Measurements from ENCODE around the gene METTL1.

METTL1 gene

DNA sequence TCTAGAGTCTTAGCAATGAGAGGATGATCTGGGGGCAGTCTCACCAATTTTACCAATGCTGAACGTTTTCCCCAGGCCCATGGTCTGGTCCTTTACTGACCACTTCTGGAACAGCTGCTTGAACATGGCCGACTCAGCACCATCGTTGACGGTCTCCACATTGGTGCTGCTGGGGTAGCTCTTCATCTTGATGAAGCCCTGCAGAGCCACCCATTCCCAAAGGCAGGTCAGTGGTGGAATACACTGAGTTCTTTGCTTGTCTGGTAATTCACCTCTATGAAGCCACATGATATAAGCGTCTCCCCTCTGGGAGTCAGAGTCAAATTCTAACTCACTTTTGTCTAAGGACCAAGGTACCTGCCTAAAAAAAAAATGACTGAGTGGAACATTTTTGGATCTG is 36.4 kb upstream of the METTL1 start:
- no peak overlapping the region for H3K27ac Mint-ChIP-seq
- no peaks in the 10 kb centered on the region for H3K27me3 Mint-ChIP-seq
- H3K4me3 Mint-ChIP-seq, result no peak overlapping the region
- no peak for DNase-seq
- no peaks in the 10 kb centered on the region for H3K9me3 Mint-ChIP-seq
- H3K36me3 Mint-ChIP-seq (ENCODE audit: low read depth), result peaks cover 7% of the 10 kb centered on the region
- H3K4me1 Mint-ChIP-seq, result peaks cover 3% of the 10 kb centered on the region
- ATAC-seq, result no peak

DNA sequence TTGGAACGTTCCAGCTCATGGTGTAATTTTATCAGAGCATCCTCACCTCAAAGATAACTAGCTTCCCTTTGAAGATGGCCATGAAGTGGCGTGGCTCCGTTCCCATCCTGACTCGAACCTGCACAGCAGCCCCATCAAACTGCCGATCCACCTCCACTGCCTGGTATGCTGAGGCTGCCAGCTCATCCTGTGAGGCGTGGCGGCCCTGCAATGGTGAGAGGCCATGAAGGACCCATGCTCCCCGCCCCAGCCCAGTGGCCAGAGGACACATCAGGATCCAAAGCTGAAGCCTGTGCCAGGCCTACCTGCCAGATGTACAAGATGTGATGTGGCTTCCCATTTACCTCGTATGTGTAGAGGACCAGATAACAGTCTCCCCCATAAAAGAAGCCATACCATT is 35.4 kb upstream of the METTL1 start:
- Mint-ChIP-seq H3K27me3 (no peaks in the 10 kb centered on the region), H3K9me3 (no peaks in the 10 kb centered on the region), H3K27ac (no peak overlapping the region), H3K4me3 (no peak overlapping the region), H3K36me3 (ENCODE audit: low read depth) (peaks cover 10% of the 10 kb centered on the region), H3K4me1 (peaks cover 3% of the 10 kb centered on the region)
- ATAC-seq (no peak), DNase-seq (no peak)

DNA sequence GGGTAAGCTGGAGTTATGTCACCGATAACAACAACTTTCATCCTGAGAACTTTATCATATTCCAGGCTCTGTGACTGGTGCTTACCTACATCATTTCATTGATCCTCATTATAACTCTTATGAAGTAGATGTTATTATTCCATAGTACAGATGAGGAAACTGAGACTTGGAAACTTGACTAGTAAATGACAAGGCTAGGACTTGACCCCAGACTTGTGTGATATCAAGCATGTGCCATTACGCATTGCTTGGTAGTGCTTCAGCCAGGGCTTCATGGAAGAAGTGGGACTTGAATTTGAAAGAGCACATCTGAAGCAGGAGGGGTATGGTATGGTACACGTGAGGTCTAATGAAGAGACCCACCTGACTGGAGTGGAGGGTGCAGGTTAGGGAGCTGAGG is 34.8 kb upstream of the METTL1 start:
- no peak for ATAC-seq
- H3K27ac Mint-ChIP-seq, result no peak overlapping the region
- H3K27me3 Mint-ChIP-seq, result no peaks in the 10 kb centered on the region
- H3K36me3 Mint-ChIP-seq (ENCODE audit: low read depth), result peaks cover 10% of the 10 kb centered on the region
- no peak for DNase-seq
- peaks cover 3% of the 10 kb centered on the region for H3K4me1 Mint-ChIP-seq
- H3K9me3 Mint-ChIP-seq, result no peaks in the 10 kb centered on the region
- no peak overlapping the region for H3K4me3 Mint-ChIP-seq

DNA sequence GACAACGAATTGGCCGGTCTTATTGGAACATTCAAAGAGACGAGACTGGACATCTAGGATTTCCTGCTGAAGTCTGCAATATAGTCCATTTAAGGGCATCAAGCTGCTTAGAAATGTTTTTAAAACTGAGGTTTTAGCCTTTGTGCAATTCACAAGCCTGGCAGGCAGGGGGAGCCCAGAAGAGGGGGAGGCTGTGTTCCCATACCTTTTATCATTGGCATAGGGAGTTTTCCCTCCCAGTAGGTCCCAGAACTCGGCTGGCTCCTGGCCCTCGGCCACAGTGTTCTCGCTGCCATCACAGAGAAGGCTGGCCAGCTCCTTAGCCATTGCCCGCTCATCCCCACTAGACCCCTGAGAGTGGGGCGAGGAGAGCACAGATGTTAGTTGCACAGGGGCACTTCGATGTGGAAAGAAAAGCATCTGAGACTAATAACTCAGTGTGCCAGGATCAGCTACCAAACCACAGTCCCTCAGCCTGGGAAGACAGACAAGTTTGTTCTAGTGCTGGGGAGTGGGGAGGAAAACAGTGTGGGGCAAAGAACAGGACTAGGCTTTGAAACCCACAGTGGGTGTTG is 31.5 kb upstream of the METTL1 start:
- ATAC-seq (no peak), DNase-seq (peak; percentile 42)
- no peak overlapping the region for H3K4me3 Mint-ChIP-seq
- peaks cover 3% of the 10 kb centered on the region for H3K4me1 Mint-ChIP-seq
- H3K27ac Mint-ChIP-seq, result no peak overlapping the region
- H3K27me3 Mint-ChIP-seq, result no peaks in the 10 kb centered on the region
- H3K36me3 Mint-ChIP-seq (ENCODE audit: low read depth), result peaks cover 10% of the 10 kb centered on the region
- no peaks in the 10 kb centered on the region for H3K9me3 Mint-ChIP-seq

DNA sequence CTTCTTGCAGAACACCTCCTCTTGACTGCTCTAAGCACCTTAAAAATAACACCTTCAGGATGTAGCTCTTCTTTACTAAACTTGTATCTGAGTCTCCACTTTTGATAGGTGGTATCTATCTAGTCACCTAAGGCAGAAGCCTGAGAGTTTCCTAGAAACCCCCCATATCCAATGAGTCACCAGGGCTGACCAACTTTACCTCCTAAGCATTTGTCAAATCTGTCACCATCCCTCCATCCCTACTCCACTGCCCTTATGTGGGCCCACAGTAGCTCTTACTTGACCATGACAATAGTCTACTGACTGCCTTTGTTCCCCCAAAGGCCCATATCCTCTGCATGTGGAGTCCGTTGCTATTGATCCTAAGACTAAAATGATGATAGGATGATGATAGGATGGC is 30.7 kb upstream of the METTL1 start:
- no peak overlapping the region for H3K27ac Mint-ChIP-seq
- H3K4me3 Mint-ChIP-seq, result no peak overlapping the region
- DNase-seq (no peak), ATAC-seq (no peak)
- peaks cover 10% of the 10 kb centered on the region for H3K36me3 Mint-ChIP-seq (ENCODE audit: low read depth)
- peaks cover 3% of the 10 kb centered on the region for H3K4me1 Mint-ChIP-seq
- no peaks in the 10 kb centered on the region for H3K9me3 Mint-ChIP-seq
- H3K27me3 Mint-ChIP-seq, result no peaks in the 10 kb centered on the region

DNA sequence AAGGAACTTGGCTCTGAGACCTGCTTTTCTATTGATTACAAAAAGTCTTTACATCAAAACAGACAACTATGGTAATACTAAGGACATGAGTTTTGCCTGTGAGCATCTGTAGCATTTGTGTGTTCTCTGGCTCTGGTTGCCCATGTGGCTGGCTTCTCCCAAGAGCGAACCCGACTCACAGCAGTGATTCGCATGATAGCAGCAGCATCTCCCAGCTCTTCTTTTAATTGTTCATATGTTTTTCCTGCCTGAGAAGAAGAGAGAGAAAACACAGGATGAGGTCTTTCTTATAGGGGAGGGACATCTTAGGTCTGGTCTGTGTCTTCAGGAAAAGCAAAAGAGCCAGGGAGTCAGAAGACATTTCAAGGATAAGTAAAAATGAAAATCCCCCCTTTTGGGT is 29.1 kb upstream of the METTL1 start:
- DNase-seq (no peak), ATAC-seq (no peak)
- H3K36me3 Mint-ChIP-seq (ENCODE audit: low read depth), result peaks cover 19% of the 10 kb centered on the region
- H3K4me1 Mint-ChIP-seq, result peaks cover 3% of the 10 kb centered on the region
- peak overlapping the region; percentile 7 for H3K27ac Mint-ChIP-seq
- no peak overlapping the region for H3K4me3 Mint-ChIP-seq
- H3K9me3 Mint-ChIP-seq, result no peaks in the 10 kb centered on the region
- no peaks in the 10 kb centered on the region for H3K27me3 Mint-ChIP-seq

DNA sequence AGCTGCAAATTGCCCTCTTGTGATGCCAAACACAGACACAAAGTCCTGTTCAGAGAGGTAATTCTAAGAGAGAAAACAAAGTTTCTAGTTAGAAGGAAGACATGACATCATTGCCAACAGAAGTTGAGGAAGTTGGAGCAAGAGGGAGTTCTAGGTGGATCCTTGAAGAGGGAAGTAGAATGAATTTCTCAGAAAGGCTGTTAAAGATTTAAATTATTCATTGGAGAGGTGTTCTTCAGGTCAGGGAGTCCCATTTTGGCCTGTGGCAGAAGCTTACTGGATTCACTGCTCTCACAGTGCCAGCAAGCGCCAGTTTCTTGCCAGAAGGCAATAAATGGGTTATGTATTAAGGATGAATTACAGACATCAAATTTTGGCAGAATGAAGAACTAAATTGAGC is 26.0 kb upstream of the METTL1 start:
- Mint-ChIP-seq H3K27me3 (no peaks in the 10 kb centered on the region), H3K9me3 (no peaks in the 10 kb centered on the region), H3K36me3 (ENCODE audit: low read depth) (peaks cover 33% of the 10 kb centered on the region), H3K4me1 (peaks cover 5% of the 10 kb centered on the region), H3K27ac (no peak overlapping the region), H3K4me3 (no peak overlapping the region)
- DNase-seq (no peak), ATAC-seq (no peak)

DNA sequence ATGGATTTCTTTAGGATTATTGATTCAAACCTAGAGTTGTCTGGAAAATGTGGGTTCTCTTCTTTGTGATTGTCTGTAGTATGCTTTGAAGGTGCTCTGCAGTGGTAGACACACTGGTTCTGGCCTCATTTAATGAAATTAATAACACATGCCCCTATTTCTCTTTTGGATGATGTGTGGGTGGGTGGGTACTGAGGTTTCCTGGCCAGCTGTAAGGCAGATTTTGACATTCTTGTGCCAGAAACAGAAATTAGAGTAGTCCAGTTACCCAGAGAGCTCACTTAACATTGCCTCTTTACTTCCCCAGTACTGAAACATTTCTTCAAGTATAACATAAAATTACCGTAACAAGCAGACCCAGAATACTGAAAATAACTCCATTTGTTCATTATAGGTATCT is 25.1 kb upstream of the METTL1 start:
- ATAC-seq (no peak), DNase-seq (no peak)
- Mint-ChIP-seq H3K4me1 (peaks cover 6% of the 10 kb centered on the region), H3K27ac (no peak overlapping the region), H3K27me3 (no peaks in the 10 kb centered on the region), H3K9me3 (no peaks in the 10 kb centered on the region), H3K36me3 (ENCODE audit: low read depth) (peaks cover 34% of the 10 kb centered on the region), H3K4me3 (no peak overlapping the region)

DNA sequence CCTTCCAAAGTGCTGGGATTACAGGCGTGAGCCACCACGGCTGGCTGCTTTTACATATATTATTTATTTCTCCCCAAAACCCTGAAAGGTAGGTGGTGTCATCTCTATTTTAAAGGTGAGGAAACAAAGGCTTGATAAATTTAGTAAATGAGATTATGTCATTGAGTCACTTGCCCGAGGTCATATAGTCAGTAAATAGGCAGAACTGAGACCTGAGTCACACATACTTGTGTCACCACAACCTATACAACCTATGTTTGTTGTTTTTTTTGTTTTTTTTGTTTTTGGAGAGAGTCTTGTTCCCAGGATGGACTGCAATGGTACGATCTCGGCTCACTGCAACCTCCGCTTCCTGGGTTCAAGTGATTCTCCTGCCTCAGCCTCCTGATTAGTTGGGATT is 23.4 kb upstream of the METTL1 start:
- H3K4me1 Mint-ChIP-seq, result peaks cover 8% of the 10 kb centered on the region
- ATAC-seq, result no peak
- no peaks in the 10 kb centered on the region for H3K27me3 Mint-ChIP-seq
- H3K9me3 Mint-ChIP-seq, result no peaks in the 10 kb centered on the region
- no peak overlapping the region for H3K4me3 Mint-ChIP-seq
- peaks cover 42% of the 10 kb centered on the region for H3K36me3 Mint-ChIP-seq (ENCODE audit: low read depth)
- H3K27ac Mint-ChIP-seq, result no peak overlapping the region
- DNase-seq, result no peak

DNA sequence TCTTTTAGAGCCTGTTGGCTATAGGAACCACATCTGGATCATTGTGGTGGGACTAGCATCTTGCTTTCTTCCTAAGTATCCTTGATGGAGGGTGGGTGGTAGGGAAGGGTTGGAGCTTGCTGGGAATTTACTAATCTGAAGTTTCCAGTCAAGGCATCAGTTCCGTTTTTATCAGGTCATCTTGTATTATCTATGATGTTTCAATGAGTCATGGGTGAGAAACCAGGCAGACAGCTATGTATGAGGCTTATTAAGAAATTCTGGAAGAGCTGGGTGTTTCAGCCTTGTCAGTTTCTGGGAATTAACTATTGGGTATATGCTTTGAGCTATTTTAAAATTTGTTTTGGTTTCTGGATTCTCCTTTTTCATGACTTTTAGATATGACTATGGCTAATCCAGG is 22.0 kb upstream of the METTL1 start:
- Mint-ChIP-seq H3K27ac (no peak overlapping the region), H3K4me3 (no peak overlapping the region), H3K4me1 (peaks cover 8% of the 10 kb centered on the region), H3K27me3 (no peaks in the 10 kb centered on the region), H3K36me3 (ENCODE audit: low read depth) (peaks cover 51% of the 10 kb centered on the region), H3K9me3 (no peaks in the 10 kb centered on the region)
- ATAC-seq (no peak), DNase-seq (no peak)

DNA sequence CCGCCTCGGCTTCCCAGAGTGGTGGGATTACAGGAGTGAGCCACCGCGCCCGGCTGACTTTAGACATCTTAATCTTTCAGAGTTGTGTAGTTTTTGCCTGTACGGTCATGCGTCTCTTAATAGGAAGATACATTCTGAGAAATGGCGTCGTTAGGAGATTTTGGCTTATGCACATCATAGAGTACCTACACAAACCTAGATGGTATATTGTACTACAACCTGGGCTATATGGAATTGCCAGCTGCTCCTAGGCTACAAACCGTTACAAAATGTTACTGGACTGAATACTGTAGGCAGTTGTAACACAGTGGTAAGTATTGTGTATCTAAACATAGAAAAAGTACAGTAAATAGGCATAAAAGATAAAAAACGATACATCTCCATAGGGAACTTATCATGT is 12.0 kb upstream of the METTL1 start:
- peak overlapping the region; percentile 97 for H3K4me3 Mint-ChIP-seq
- ATAC-seq (no peak), DNase-seq (no peak)
- peaks cover 25% of the 10 kb centered on the region for H3K36me3 Mint-ChIP-seq (ENCODE audit: low read depth)
- H3K4me1 Mint-ChIP-seq, result peaks cover 33% of the 10 kb centered on the region
- H3K9me3 Mint-ChIP-seq, result no peaks in the 10 kb centered on the region
- peak overlapping the region; percentile 60 for H3K27ac Mint-ChIP-seq
- no peaks in the 10 kb centered on the region for H3K27me3 Mint-ChIP-seq

DNA sequence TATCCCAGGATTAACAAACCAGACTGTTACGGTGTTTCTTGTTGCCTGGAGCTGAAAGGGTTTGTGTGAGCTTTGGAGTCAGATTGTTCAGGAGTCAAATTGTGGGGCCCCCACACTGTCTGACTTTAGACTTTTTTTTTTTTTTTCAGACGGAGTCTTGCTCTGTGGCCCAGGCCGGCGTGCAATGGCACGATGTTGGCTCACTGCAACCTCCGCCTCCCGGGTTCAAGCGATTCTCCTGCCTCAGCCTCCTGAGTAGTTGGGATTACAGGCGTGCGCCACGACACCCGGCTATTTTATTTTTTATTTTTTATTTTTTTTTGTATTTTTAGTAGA is 11.5 kb upstream of the METTL1 start:
- Mint-ChIP-seq H3K27me3 (no peaks in the 10 kb centered on the region), H3K36me3 (ENCODE audit: low read depth) (peaks cover 21% of the 10 kb centered on the region), H3K9me3 (no peaks in the 10 kb centered on the region), H3K4me3 (peak overlapping the region; percentile 97), H3K27ac (peak overlapping the region; percentile 98), H3K4me1 (peaks cover 33% of the 10 kb centered on the region)
- ATAC-seq (no peak), DNase-seq (no peak)

DNA sequence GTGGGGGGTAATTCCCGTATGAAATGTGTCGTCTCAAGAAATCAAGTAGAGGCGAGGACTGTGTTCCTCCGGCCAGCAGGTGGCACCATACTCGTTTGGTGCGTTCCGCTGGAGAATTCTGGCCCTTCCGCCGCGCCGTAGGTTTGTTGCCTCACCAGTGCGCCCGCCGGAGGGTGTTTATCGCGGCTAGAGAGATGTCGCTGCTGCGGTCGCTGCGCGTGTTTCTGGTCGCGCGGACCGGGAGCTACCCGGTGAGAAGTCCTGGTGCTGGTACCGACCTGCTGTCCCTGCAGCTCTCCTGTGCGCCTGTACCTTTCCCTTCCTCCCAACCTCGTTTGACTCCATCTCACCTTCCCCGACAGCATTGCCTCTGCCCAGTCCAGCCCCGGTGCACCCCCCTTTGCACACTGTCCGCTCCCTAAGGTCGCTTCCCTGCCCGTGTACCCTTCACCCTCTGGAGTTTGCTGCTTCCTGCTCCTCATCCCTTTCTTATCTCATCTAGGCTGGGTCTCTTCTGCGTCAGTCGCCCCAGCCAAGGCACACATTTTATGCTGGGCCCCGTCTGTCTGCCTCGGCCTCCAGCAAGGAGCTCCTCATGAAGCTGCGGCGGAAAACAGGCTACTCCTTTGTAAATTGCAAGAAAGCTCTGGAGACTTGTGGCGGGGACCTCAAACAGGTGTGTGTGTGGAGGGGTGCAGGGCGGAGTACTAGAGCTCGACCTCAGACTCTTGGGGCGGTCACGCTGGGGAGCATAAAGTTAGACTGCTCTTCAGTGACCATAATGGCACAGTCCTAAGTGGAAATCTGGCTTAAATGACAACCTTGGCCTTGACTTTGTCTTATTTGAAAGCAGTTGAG is 10.9 kb upstream of the METTL1 start, which contains the start of gene TSFM:
TSS of gene TSFM (plus strand) at position 180 of the 858 bp plus-strand sequence. CDS start at position 195, 15 bp downstream.
- peak within 1 kb of the TSS; percentile 97 for H3K4me3 Mint-ChIP-seq
- peak within 1 kb of the TSS; percentile 98 for H3K27ac Mint-ChIP-seq
- H3K36me3 Mint-ChIP-seq (ENCODE audit: low read depth), result peaks cover 19% of the 10 kb centered on the region
- ATAC-seq (peak; percentile 88), DNase-seq (peak; percentile 99)
- no peaks in the 10 kb centered on the region for H3K27me3 Mint-ChIP-seq
- H3K9me3 Mint-ChIP-seq, result no peaks in the 10 kb centered on the region
- peaks cover 33% of the 10 kb centered on the region for H3K4me1 Mint-ChIP-seq

DNA sequence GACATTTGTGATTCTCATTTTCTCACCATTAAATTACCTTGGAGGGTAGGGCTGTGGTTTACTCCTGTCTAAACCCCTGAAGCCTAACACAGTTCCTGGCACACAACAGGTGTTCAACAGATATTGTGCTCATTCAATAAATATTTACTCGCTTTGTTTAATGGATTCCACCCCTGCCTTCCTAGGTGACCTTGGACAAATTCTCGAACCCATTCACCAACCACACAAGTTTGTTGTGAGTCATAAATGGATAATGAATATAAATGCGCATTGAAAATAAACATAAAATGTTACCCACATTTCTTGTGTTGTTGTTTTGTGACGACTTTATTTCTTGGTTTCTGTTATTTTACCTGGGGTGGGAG is 10.3 kb upstream of the METTL1 start:
- ATAC-seq (no peak), DNase-seq (no peak)
- no peaks in the 10 kb centered on the region for H3K27me3 Mint-ChIP-seq
- peak overlapping the region; percentile 97 for H3K4me3 Mint-ChIP-seq
- peaks cover 16% of the 10 kb centered on the region for H3K36me3 Mint-ChIP-seq (ENCODE audit: low read depth)
- no peaks in the 10 kb centered on the region for H3K9me3 Mint-ChIP-seq
- H3K27ac Mint-ChIP-seq, result peak overlapping the region; percentile 98
- H3K4me1 Mint-ChIP-seq, result peaks cover 33% of the 10 kb centered on the region

DNA sequence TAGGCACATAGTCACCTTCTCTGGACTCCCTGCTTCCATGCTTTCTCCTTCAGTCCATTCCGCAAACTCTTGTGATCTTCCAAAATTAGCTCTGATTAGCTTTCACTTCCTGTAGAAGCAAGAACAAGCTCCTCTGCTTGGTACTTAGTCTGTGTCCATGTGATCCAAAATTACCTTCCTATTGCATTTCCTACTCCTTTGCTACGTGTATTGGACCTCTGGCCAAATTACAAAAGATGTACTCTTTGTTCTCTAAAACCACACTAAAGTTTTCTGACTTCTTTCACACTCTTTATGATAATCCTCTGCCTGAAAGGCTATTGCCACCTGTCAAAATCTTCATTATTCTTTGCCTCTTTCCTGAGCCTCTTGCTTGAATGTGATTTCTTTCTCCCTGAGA is 9.9 kb upstream of the METTL1 start:
- no peaks in the 10 kb centered on the region for H3K27me3 Mint-ChIP-seq
- DNase-seq (no peak), ATAC-seq (no peak)
- H3K4me1 Mint-ChIP-seq, result peaks cover 33% of the 10 kb centered on the region
- no peaks in the 10 kb centered on the region for H3K9me3 Mint-ChIP-seq
- H3K4me3 Mint-ChIP-seq, result no peak overlapping the region
- H3K27ac Mint-ChIP-seq, result peak overlapping the region; percentile 98
- H3K36me3 Mint-ChIP-seq (ENCODE audit: low read depth), result peaks cover 16% of the 10 kb centered on the region
